ENCODE results near the gene PABPC1L.
A peak's percentile ranks its signal among the peaks of the same experiment; 100 is the strongest.
"Not testable (repeated sequence)": the region's sequence is repeated elsewhere in the genome, so short reads cannot be mapped to it uniquely, and the experiment has no call there.

The PABPC1L gene

GRCh38 chr20:44909872-44910689 is at the start of gene PABPC1L:
TSS of gene PABPC1L (plus strand) at chr20:44910060. CDS start at chr20:44910144, 84 bp downstream.
- DNase-seq: peak; percentile 89

- no peak for DNase-seq
Measured at GRCh38 chr20:44861531-44862006, 48.3 kb upstream of the PABPC1L start.

GRCh38 chr20:44862286-44862685 is 47.6 kb upstream of the PABPC1L start:
- DNase-seq: no peak

GRCh38 chr20:44863365-44864084 is 46.3 kb upstream of the PABPC1L start:
- DNase-seq: not testable (repeated sequence)

- DNase-seq: not testable (repeated sequence)
Measured at GRCh38 chr20:44864493-44864892, 45.4 kb upstream of the PABPC1L start.

GRCh38 chr20:44866703-44867335 is 43.0 kb upstream of the PABPC1L start:
- no peak for DNase-seq

GRCh38 chr20:44869471-44869870 is 40.4 kb upstream of the PABPC1L start:
- no peak for DNase-seq

- DNase-seq: not testable (repeated sequence)
Measured at GRCh38 chr20:44882360-44882759, 27.5 kb upstream of the PABPC1L start.

GRCh38 chr20:44883214-44883902 is 26.5 kb upstream of the PABPC1L start:
- DNase-seq: no peak

GRCh38 chr20:44884907-44885391 is 24.9 kb upstream of the PABPC1L start:
- DNase-seq: no peak

- DNase-seq: peak; percentile 99
Measured at GRCh38 chr20:44885392-44886265, 24.2 kb upstream of the PABPC1L start, which contains the start of gene YWHAB. TSS of gene YWHAB (plus strand) at chr20:44885705. CDS start at chr20:44901534, 15,829 bp downstream.

GRCh38 chr20:44886266-44886651 is 23.6 kb upstream of the PABPC1L start:
- no peak for DNase-seq

GRCh38 chr20:44886828-44887227 is 23.0 kb upstream of the PABPC1L start:
- DNase-seq: no peak

- no peak for DNase-seq
Measured at GRCh38 chr20:44887466-44887865, 22.4 kb upstream of the PABPC1L start.

GRCh38 chr20:44888226-44889103 is 21.4 kb upstream of the PABPC1L start:
- no peak for DNase-seq

GRCh38 chr20:44891826-44892225 is 18.0 kb upstream of the PABPC1L start:
- DNase-seq: no peak

- DNase-seq: no peak
Measured at GRCh38 chr20:44894959-44895358, 14.9 kb upstream of the PABPC1L start.

- DNase-seq: no peak
Measured at GRCh38 chr20:44896583-44896982, 13.3 kb upstream of the PABPC1L start.

- DNase-seq: no peak
Measured at GRCh38 chr20:44897133-44897532, 12.7 kb upstream of the PABPC1L start.

- no peak for DNase-seq
Measured at GRCh38 chr20:44900231-44900854, 9.5 kb upstream of the PABPC1L start.

Data from activated CD8-positive, alpha-beta memory T cell treated with anti-CD3 and anti-CD28 coated beads for 24 hours (primary cell).